ENCODE results near the gene RETNLB. TPM values are rescaled to one million over a fixed set of nuclear protein-coding genes. Genes with fewer than 3 reads are reported as not detected.

The RETNLB gene
- total RNA-seq, 2 donors from 2014 or later, result not detected

- no peak overlapping the region for H3K27ac Mint-ChIP-seq
These were observed 34.5 kb downstream of the RETNLB start for GRCh38 chr3:108722724-108723123.

GRCh38 chr3:108719178-108719806 lies 37.9 kb downstream of the RETNLB start:
- H3K27me3 Mint-ChIP-seq, result peaks cover 4% of the 10 kb centered on the region
- no peak overlapping the region for H3K4me3 Mint-ChIP-seq
- no peaks in the 10 kb centered on the region for H3K36me3 Mint-ChIP-seq (ENCODE audit: low read depth)
- no peak overlapping the region for H3K27ac Mint-ChIP-seq
- no peak for ATAC-seq (replicated peaks)
- no peaks in the 10 kb centered on the region for H3K4me1 Mint-ChIP-seq
- peaks cover 8% of the 10 kb centered on the region for H3K9me3 Mint-ChIP-seq

More at GRCh38 chr3:108722724-108723123, 34.5 kb downstream of the RETNLB start:
- no peak overlapping the region for H3K4me3 Mint-ChIP-seq
- no peak for ATAC-seq (replicated peaks)
- H3K4me1 Mint-ChIP-seq, result no peaks in the 10 kb centered on the region
- no peaks in the 10 kb centered on the region for H3K27me3 Mint-ChIP-seq
- no peaks in the 10 kb centered on the region for H3K36me3 Mint-ChIP-seq (ENCODE audit: low read depth)
- peaks cover 9% of the 10 kb centered on the region for H3K9me3 Mint-ChIP-seq

- H3K9me3 Mint-ChIP-seq, result peaks cover 6% of the 10 kb centered on the region
- peaks cover 4% of the 10 kb centered on the region for H3K27me3 Mint-ChIP-seq
- H3K36me3 Mint-ChIP-seq (ENCODE audit: low read depth), result no peaks in the 10 kb centered on the region
- no peaks in the 10 kb centered on the region for H3K4me1 Mint-ChIP-seq
- H3K4me3 Mint-ChIP-seq, result no peak overlapping the region
- ATAC-seq (replicated peaks), result no peak
- no peak overlapping the region for H3K27ac Mint-ChIP-seq
These were observed 38.8 kb downstream of the RETNLB start for GRCh38 chr3:108718454-108718853.

GRCh38 chr3:108713816-108714215 lies 43.4 kb downstream of the RETNLB start:
- Mint-ChIP-seq H3K27me3 (peaks cover 7% of the 10 kb centered on the region), H3K36me3 (ENCODE audit: low read depth) (no peaks in the 10 kb centered on the region), H3K9me3 (no peaks in the 10 kb centered on the region), H3K4me1 (no peaks in the 10 kb centered on the region), H3K27ac (no peak overlapping the region), H3K4me3 (no peak overlapping the region)
- no peak for ATAC-seq (replicated peaks)

- ATAC-seq (replicated peaks), result no peak
- H3K4me3 Mint-ChIP-seq, result no peak overlapping the region
- no peaks in the 10 kb centered on the region for H3K36me3 Mint-ChIP-seq (ENCODE audit: low read depth)
These were observed 44.1 kb downstream of the RETNLB start for GRCh38 chr3:108713009-108713516.

More at GRCh38 chr3:108713009-108713516, 44.1 kb downstream of the RETNLB start:
- Mint-ChIP-seq H3K4me1 (no peaks in the 10 kb centered on the region), H3K27me3 (peaks cover 7% of the 10 kb centered on the region), H3K27ac (no peak overlapping the region), H3K9me3 (no peaks in the 10 kb centered on the region)

Other genes starting within 250 kb of the RETNLB start
- under 1 TPM; 0.26 to 0.42 TPM for gene MYH15, start 246.8 kb downstream of the RETNLB start, total RNA-seq
- 10 to 100 TPM; 35.4 to 55.7 TPM for gene CIP2A, start 168.0 kb downstream of the RETNLB start, total RNA-seq
- 10 to 100 TPM in 1 of 2 donors, 1 to 10 TPM in 1; 9.7 to 19.7 TPM for gene DZIP3, start 167.7 kb downstream of the RETNLB start, total RNA-seq
- gene TRAT1, start 65.4 kb upstream of the RETNLB start, total RNA-seq, result 10 to 100 TPM; 33.0 to 56.7 TPM
- gene GUCA1C, start 196.5 kb upstream of the RETNLB start, total RNA-seq, result not detected